Measurements from ENCODE around the gene SLC22A8. TPM values are rescaled to one million over a fixed set of nuclear protein-coding genes. Genes with fewer than 3 reads are reported as not detected.
"Not testable (repeated sequence)": the region's sequence is repeated elsewhere in the genome, so short reads cannot be mapped to it uniquely, and the experiment has no call there.

SLC22A8 gene
- total RNA-seq, 3 donors from 2014 or later = not detected

DNA sequence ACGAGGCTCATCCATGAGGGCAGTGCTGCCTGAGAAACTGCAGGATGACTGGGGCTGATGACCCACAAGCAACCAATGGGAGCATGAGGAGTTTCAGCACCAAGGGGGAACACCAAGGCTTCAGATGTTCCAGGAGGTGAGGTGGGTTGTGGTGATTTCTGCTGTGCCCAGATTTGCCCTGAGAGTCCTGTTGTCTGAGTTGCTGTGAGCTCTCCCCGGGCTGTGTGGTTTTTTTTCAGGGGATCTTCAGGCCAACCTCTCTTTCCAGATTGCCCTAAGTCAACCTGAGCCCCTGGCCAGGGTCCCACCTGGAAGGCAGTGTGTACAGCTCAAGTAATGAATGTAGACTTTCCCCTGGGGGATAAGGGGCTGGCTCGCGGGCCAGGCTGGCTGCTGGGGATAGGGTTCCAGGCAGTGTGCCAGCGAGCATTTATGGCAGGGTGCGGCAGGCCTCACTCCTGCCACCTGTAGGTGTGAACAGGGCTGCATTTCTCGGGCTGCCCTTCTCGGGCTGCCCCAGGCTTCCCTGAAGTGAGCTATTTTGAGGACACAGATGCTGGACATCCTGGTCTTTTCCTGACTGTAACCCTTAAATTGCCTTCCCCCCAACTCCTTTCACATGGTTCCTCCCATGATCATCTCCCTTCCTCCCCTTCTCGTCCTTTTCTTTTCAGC lies 40.7 kb downstream of the SLC22A8 start:
- peak; percentile 38 to 62 for ATAC-seq
- no peak for DNase-seq
- H3K27me3 Mint-ChIP-seq (ENCODE audit: low read depth) = peaks cover 19% of the 10 kb centered on the region
- no peaks in the 10 kb centered on the region for H3K36me3 Mint-ChIP-seq (ENCODE audit: insufficient read depth)
- no peaks in the 10 kb centered on the region for H3K4me1 Mint-ChIP-seq (ENCODE audit: low read depth)
- H3K4me3 Mint-ChIP-seq = no peak overlapping the region
- H3K9me3 Mint-ChIP-seq = no peaks in the 10 kb centered on the region

DNA sequence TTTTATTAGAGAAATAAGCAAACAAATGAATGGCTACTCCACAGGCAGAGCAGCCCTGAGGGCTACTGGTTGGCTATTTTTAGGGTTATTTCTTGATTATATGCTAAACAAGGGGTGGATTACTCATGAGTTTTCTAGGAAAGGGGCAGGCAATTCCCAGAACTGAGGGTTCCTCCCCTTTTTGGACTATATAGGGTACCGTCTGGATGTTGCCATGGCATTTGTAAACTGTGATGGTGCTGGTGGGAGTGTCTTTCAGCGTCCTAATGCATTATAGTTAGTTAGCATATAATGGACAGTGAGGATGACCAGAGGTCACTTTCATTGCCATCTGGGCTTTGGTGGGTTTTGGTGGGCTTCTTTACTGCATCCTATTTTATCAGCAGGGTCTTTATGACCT lies 50.1 kb downstream of the SLC22A8 start:
- Mint-ChIP-seq H3K27me3 (ENCODE audit: low read depth) (peaks cover 41% of the 10 kb centered on the region), H3K4me1 (ENCODE audit: low read depth) (no peaks in the 10 kb centered on the region), H3K9me3 (no peaks in the 10 kb centered on the region), H3K36me3 (ENCODE audit: insufficient read depth) (no peaks in the 10 kb centered on the region), H3K4me3 (no peak overlapping the region)
- ATAC-seq (no peak), DNase-seq (no peak)

DNA sequence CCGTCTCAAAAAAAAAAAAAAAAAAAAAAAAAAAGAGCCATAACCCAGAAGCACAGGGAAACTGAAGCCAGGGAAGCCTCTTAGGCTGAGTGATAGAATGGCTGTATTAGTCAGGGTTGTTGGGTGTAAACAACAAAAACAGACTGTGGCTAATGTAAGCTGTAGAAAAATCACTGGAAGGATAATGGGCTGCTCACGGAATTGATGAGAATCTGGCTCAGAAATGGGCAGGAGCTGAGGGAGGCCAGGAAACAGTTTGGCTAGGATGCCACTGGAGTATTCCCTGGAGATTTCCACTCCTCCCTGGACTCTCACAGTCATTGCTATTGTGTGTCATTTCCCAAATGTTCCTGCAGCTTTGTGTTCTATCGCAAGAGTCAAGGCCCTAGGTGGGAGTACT lies 53.2 kb downstream of the SLC22A8 start:
- no peaks in the 10 kb centered on the region for H3K9me3 Mint-ChIP-seq
- DNase-seq (no peak), ATAC-seq (no peak)
- H3K4me3 Mint-ChIP-seq = no peak overlapping the region
- peaks cover 26% of the 10 kb centered on the region for H3K27me3 Mint-ChIP-seq (ENCODE audit: low read depth)
- no peaks in the 10 kb centered on the region for H3K36me3 Mint-ChIP-seq (ENCODE audit: insufficient read depth)
- peaks cover 3% of the 10 kb centered on the region for H3K4me1 Mint-ChIP-seq (ENCODE audit: low read depth)

DNA sequence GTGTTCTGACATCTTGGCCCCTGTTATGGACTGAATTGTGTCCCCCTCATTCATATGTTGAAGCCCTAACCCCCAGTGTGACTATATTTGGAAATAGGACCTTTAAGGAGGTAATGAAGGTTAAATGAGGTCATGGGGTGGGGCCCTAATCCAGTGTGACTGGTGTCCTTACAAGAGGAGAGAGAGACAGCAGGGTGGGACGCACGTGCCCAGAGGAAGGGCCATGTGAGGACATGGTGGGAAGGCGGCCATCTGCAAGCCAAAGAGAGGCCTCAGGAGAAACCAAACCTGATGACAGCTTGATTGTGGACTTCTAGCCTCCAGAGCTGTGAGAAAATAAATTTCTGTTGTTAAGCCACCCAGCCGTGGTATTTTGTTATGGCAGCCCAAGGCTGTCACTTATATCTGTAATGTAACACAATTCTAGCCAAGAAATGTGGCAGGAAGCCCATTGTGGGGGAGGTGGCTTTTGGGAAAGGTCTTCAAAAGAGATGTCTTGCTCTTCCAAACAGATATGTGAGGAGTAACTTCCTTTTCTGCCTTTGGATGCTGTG lies 54.5 kb downstream of the SLC22A8 start:
- Mint-ChIP-seq H3K36me3 (ENCODE audit: insufficient read depth) (no peaks in the 10 kb centered on the region), H3K4me1 (ENCODE audit: low read depth) (peaks cover 3% of the 10 kb centered on the region), H3K27me3 (ENCODE audit: low read depth) (peaks cover 23% of the 10 kb centered on the region), H3K9me3 (no peaks in the 10 kb centered on the region), H3K4me3 (no peak overlapping the region)
- DNase-seq (no peak), ATAC-seq (no peak)

- no peak for ATAC-seq
- Mint-ChIP-seq H3K27me3 (ENCODE audit: low read depth) (peaks cover 20% of the 10 kb centered on the region), H3K4me3 (no peak overlapping the region), H3K9me3 (no peaks in the 10 kb centered on the region), H3K4me1 (ENCODE audit: low read depth) (peaks cover 3% of the 10 kb centered on the region), H3K36me3 (ENCODE audit: insufficient read depth) (no peaks in the 10 kb centered on the region)
- no peak for DNase-seq
Measured at GRCh38 chr11:62959422-62959980, 56.1 kb downstream of the SLC22A8 start.

- H3K27me3 Mint-ChIP-seq (ENCODE audit: low read depth) = peaks cover 17% of the 10 kb centered on the region
- no peaks in the 10 kb centered on the region for H3K36me3 Mint-ChIP-seq (ENCODE audit: insufficient read depth)
- ATAC-seq = no peak
Measured at GRCh38 chr11:62958547-62959421, 56.9 kb downstream of the SLC22A8 start.

GRCh38 chr11:62957147-62957546 lies 58.5 kb downstream of the SLC22A8 start:
- ATAC-seq (no peak), DNase-seq (no peak)
- no peaks in the 10 kb centered on the region for H3K36me3 Mint-ChIP-seq (ENCODE audit: insufficient read depth)
- H3K9me3 Mint-ChIP-seq = no peaks in the 10 kb centered on the region
- H3K27me3 Mint-ChIP-seq (ENCODE audit: low read depth) = peaks cover 20% of the 10 kb centered on the region
- peaks cover 3% of the 10 kb centered on the region for H3K4me1 Mint-ChIP-seq (ENCODE audit: low read depth)
- no peak overlapping the region for H3K4me3 Mint-ChIP-seq

More at GRCh38 chr11:62958547-62959421, 56.9 kb downstream of the SLC22A8 start:
- DNase-seq = no peak
- peaks cover 3% of the 10 kb centered on the region for H3K4me1 Mint-ChIP-seq (ENCODE audit: low read depth)
- H3K4me3 Mint-ChIP-seq = no peak overlapping the region
- H3K9me3 Mint-ChIP-seq = no peaks in the 10 kb centered on the region

DNA sequence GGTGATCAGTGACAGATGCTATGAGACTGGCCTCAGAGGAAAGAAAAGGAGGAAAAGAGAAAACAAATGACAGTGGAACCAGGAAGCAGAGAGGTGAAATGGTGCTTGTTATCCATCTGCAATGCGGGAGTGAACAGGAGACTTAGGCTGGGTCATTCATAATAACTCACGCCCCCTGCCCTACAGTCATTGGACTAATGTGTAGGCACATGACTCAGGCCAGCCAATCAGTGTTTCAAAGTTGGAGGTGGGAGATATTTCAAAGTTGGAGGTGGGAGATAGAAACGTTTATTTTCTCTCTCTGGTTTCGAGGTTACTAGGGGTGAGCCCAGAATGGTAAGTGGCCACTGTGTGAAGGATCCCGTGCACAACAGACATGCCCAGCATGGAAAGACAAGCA lies 61.2 kb downstream of the SLC22A8 start:
- Mint-ChIP-seq H3K4me3 (no peak overlapping the region), H3K9me3 (no peaks in the 10 kb centered on the region), H3K4me1 (ENCODE audit: low read depth) (peaks cover 3% of the 10 kb centered on the region), H3K36me3 (ENCODE audit: insufficient read depth) (no peaks in the 10 kb centered on the region), H3K27me3 (ENCODE audit: low read depth) (peaks cover 30% of the 10 kb centered on the region)
- DNase-seq (no peak), ATAC-seq (no peak)

DNA sequence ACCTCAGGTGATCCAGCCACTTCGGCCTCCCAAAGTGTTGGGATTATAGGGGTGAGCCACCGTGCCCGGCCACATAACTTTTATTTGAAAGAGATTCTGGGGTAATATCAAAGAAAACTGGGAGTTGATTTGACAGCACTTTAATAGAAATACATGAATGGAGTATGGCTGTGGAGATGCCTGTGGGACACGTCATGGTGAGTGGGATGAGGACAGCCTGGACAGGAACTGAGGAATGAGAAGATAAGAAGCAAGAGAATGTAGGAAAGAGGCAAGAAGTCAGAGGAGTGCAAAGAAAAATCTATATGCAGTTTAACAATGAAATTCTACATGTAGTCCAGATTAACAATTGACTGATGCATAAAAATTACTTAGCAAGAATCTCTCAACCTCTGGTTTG lies 61.8 kb downstream of the SLC22A8 start:
- DNase-seq (no peak), ATAC-seq (no peak)
- Mint-ChIP-seq H3K4me1 (ENCODE audit: low read depth) (peaks cover under 1% of the 10 kb centered on the region), H3K36me3 (ENCODE audit: insufficient read depth) (no peaks in the 10 kb centered on the region), H3K9me3 (no peaks in the 10 kb centered on the region), H3K4me3 (no peak overlapping the region), H3K27me3 (ENCODE audit: low read depth) (peaks cover 36% of the 10 kb centered on the region)

- Mint-ChIP-seq H3K27me3 (ENCODE audit: low read depth) (peaks cover 35% of the 10 kb centered on the region), H3K4me1 (ENCODE audit: low read depth) (no peaks in the 10 kb centered on the region), H3K4me3 (no peak overlapping the region), H3K9me3 (no peaks in the 10 kb centered on the region), H3K36me3 (ENCODE audit: insufficient read depth) (no peaks in the 10 kb centered on the region)
- ATAC-seq = no peak
- DNase-seq = no peak
Measured at GRCh38 chr11:62948765-62949320, 66.8 kb downstream of the SLC22A8 start.

- H3K27me3 Mint-ChIP-seq (ENCODE audit: low read depth) = peaks cover 29% of the 10 kb centered on the region
- not testable (repeated sequence) for H3K36me3 Mint-ChIP-seq (ENCODE audit: insufficient read depth); H3K4me3 Mint-ChIP-seq; DNase-seq; H3K9me3 Mint-ChIP-seq; H3K4me1 Mint-ChIP-seq (ENCODE audit: low read depth); ATAC-seq
Measured at GRCh38 chr11:62945538-62945937, 70.1 kb downstream of the SLC22A8 start.

Other genes with a start within 250 kb of the SLC22A8 start
- gene TAF6L, start 244.4 kb downstream of the SLC22A8 start, total RNA-seq = 10 to 100 TPM; 27.2 to 34.3 (median 29.1) TPM
- 10 to 100 TPM; 26.8 to 35.4 (median 31.6) TPM for gene TMEM179B, start 228.4 kb downstream of the SLC22A8 start, total RNA-seq
- gene TMEM223, start 223.8 kb downstream of the SLC22A8 start, total RNA-seq = 10 to 100 TPM in 2 of 3 donors, 1 to 10 TPM in 1; 9.4 to 12.1 (median 11.6) TPM
- 100 to 1,000 TPM; 138 to 180 (median 158) TPM for gene NXF1, start 210.4 kb downstream of the SLC22A8 start, total RNA-seq
- 10 to 100 TPM; 22.3 to 31.6 (median 28.4) TPM for gene STX5, start 183.8 kb downstream of the SLC22A8 start, total RNA-seq
- gene TEX54, start 183.0 kb downstream of the SLC22A8 start, total RNA-seq = under 1 TPM; 0.63 to 0.92 (median 0.89) TPM
- 100 to 1,000 TPM; 228 to 254 (median 235) TPM for gene WDR74, start 176.3 kb downstream of the SLC22A8 start, total RNA-seq
- 100 to 1,000 TPM; 580 to 683 (median 586) TPM for gene SLC3A2, start 134.9 kb downstream of the SLC22A8 start, total RNA-seq
- gene CHRM1, start 94.5 kb downstream of the SLC22A8 start, total RNA-seq = not detected
- not detected for gene SLC22A6, start 30.9 kb downstream of the SLC22A8 start, total RNA-seq
- gene SLC22A24, start 128.4 kb upstream of the SLC22A8 start, total RNA-seq = not detected
- not detected for gene SLC22A25, start 227.8 kb upstream of the SLC22A8 start, total RNA-seq

Measured in activated T-cell treated with anti-CD3 and anti-CD28 coated beads, Interleukin-2, amount 50 U/mL, for 4 hours (primary cell).